Endothelial cell of umbilical vein (primary cell): ENCODE measurements around the gene NAGLU. TPM values are rescaled to one million over a fixed set of nuclear protein-coding genes. Genes with fewer than 3 reads are reported as not detected.

Experiments
- BruUV-seq: library from RNA; stranded (reverse); fragments of 400-500 nt; replicated peaks from 2 replicates; lab custom pipeline; 2021; lab: Mats Ljungman, UMichigan
- CTCF ChIA-PET: fragments of 300-600, 350-600 bp; sonication (Branson Sonifier 250); formaldehyde crosslinking; loops from one replicate; lab custom pipeline; 2021; ENCODE audit warnings: antibody characterized with exemption, inconsistent platforms; lab: Charles Lee
- POLR2A ChIA-PET: fragments of 300-600, 350-600 bp; sonication (Branson Sonifier 250); formaldehyde crosslinking; loops from one replicate; lab custom pipeline; 2021; ENCODE audit warnings: antibody characterized with exemption, inconsistent platforms; lab: Charles Lee
- DNase-seq: peaks from one replicate; pipeline ENCODE4 v3.0.0-alpha.2; 2011; ENCODE audit warnings: low read depth, low spot score
- FAIRE-seq: peaks from 2 replicates; lab custom pipeline; 2011; peaks lifted over from hg19 to GRCh38; lab: Jason Lieb, UNC
- H2AFZ ChIP-seq: 2 replicates; pipeline ENCODE4 v1.6.0; 2012; ENCODE audit warnings: low read depth, low read length, control low read depth, inconsistent platforms
- H3K27ac ChIP-seq: 2 replicates; pipeline ENCODE4 v1.5.1; 2011; ENCODE audit warnings: low read depth, mild to moderate bottlenecking, control low read depth, low read length, moderate library complexity; ENCODE audit not compliant: insufficient read depth
- H3K27me3 ChIP-seq, 2 experiments: 2 replicates each; pipeline versions ENCODE4 v1.6.0 to v1.6.1; 2011; ENCODE audit warnings: low read length in 2 of 2, mixed read lengths in 1 of 2; ENCODE audit not compliant: control insufficient read depth in 2 of 2, insufficient read depth in 2 of 2
- H3K36me3 ChIP-seq, 2 experiments: 2 replicates in 1 of 2; 3 replicates in 1 of 2; pipeline ENCODE4 v1.5.1; 2011; ENCODE audit warnings: low read length in 2 of 2, mild to moderate bottlenecking in 1 of 2, moderate library complexity in 1 of 2; ENCODE audit not compliant: control insufficient read depth in 2 of 2, insufficient read depth in 2 of 2; ENCODE audit errors: extremely low read depth in 1 of 2
- H3K4me1 ChIP-seq: 3 replicates; pipeline ENCODE4 v1.5.1; 2011; ENCODE audit warnings: mild to moderate bottlenecking, low read length; ENCODE audit not compliant: control insufficient read depth, insufficient read depth; ENCODE audit errors: extremely low read depth
- H3K4me2 ChIP-seq: 2 replicates; pipeline ENCODE4 v1.6.1; 2011; ENCODE audit warnings: low read length, control low read depth, mixed read lengths; ENCODE audit not compliant: insufficient read depth
- H3K4me3 ChIP-seq, 3 experiments: fragments of 200-600 bp in 1 of 3; sonication (generic), shearing (Covaris generic) in 1 of 3; replicated peaks in 1 of 3; 2 replicates each; pipeline ENCODE4 v1.5.1; 2011 to 2016; ENCODE audit warnings: control low read depth in 3 of 3, low read length in 3 of 3, mild to moderate bottlenecking in 2 of 3, inconsistent platforms in 1 of 3, low read depth in 1 of 3, moderate library complexity in 1 of 3; ENCODE audit not compliant: insufficient read depth in 1 of 3
- H3K79me2 ChIP-seq: 2 replicates; pipeline ENCODE4 v1.6.0; 2012; ENCODE audit warnings: low read length, inconsistent platforms; ENCODE audit not compliant: control insufficient read depth, insufficient read depth
- H3K9ac ChIP-seq: replicated peaks from 2 replicates; pipeline ENCODE3; 2011; ENCODE audit warnings: low read length, control low read depth; ENCODE audit not compliant: insufficient read depth; ENCODE audit errors: extremely low read depth
- H3K9me1 ChIP-seq: replicated peaks from 3 replicates; pipeline ENCODE4 v1.6.0; 2011; ENCODE audit warnings: mild to moderate bottlenecking, low read length; ENCODE audit not compliant: control insufficient read depth, insufficient read depth; ENCODE audit errors: extremely low read depth
- H3K9me3 ChIP-seq: replicated peaks from 2 replicates; pipeline ENCODE4 v1.5.1; 2012; ENCODE audit warnings: low read length, inconsistent platforms; ENCODE audit not compliant: control insufficient read depth, insufficient read depth
- H4K20me1 ChIP-seq: replicated peaks from 2 replicates; pipeline ENCODE3; 2011; ENCODE audit warnings: mild to moderate bottlenecking, low read length; ENCODE audit not compliant: control insufficient read depth, insufficient read depth; ENCODE audit errors: extremely low read depth
- EZH2 ChIP-seq: IDR thresholded peaks from 2 replicates; pipeline ENCODE4 v1.6.1; 2012; ENCODE audit warnings: borderline replicate concordance, low read depth, mild to moderate bottlenecking, moderate library complexity, low read length, inconsistent platforms; ENCODE audit not compliant: severe bottlenecking
- GATA2 ChIP-seq: IDR thresholded peaks from 2 replicates; pipeline ENCODE4 v1.7.0; 2011; ENCODE audit warnings: low read depth, mild to moderate bottlenecking, moderate library complexity, mixed read lengths, low read length; ENCODE audit not compliant: insufficient read length, insufficient read depth
- POLR2A ChIP-seq: IDR thresholded peaks from 2 replicates; pipeline ENCODE4 v1.6.1; 2012; ENCODE audit warnings: low read depth, mild to moderate bottlenecking, control low read depth, low read length
- POLR2AphosphoS5 ChIP-seq: IDR thresholded peaks from 2 replicates; pipeline ENCODE4 v1.6.1; 2012; ENCODE audit warnings: low read depth, mild to moderate bottlenecking, control low read depth, low read length, moderate library complexity; ENCODE audit not compliant: insufficient read depth
- dilution Hi-C: fragments of 300-500 bp; cut with MboI; formaldehyde crosslinking; loops from one replicate; pipeline ENCODE4 v1.15.0; 2019; ENCODE audit warnings: low sequenced_read_pairs; ENCODE audit not compliant: extremely low pct_ligation_motif_present
- intact Hi-C: fragments of 100-400 bp; cut with micrococcal nuclease; formaldehyde crosslinking; loops from one replicate; pipeline ENCODE4 v1.10.0; 2022
- polyA plus RNA-seq, 4 experiments: library from polyadenylated mRNA; depleted of rRNA in 3 of 4; stranded (reverse) in 3 of 4; unstranded in 1 of 4; fragments of >200 nt; gene quantifications; 2 replicates each; pipeline versions ENCODE4 v1.2.1 to v1.2.3, GENCODE V29; 2011 to 2012; ENCODE audit warnings: missing spikeins in 1 of 4
- total RNA-seq: library from RNA; stranded (reverse); gene quantifications from 2 replicates; pipeline ENCODE4 v1.2.3, GENCODE V29; 2021
- TF ChIP-seq, protein P1 (sequence below), 2 donors: IDR thresholded peaks; 1 replicate in 1 of 2; 2 replicates in 1 of 2; pipeline ENCODE4 v1.5.1; 2011; ENCODE audit warnings: low read length in 2 of 2, mild to moderate bottlenecking in 2 of 2, moderate library complexity in 2 of 2, control low read depth in 1 of 2, inconsistent platforms in 1 of 2, low read depth in 1 of 2; ENCODE audit not compliant: insufficient read depth in 1 of 2; ENCODE audit errors: extremely low read depth in 1 of 2

The NAGLU gene
- total and polyA plus RNA-seq, 2 donors (not counting 3 experiments of a cell fraction or from before 2014, with no cell fraction given) = 50.2 to 54.2 TPM

DNA sequence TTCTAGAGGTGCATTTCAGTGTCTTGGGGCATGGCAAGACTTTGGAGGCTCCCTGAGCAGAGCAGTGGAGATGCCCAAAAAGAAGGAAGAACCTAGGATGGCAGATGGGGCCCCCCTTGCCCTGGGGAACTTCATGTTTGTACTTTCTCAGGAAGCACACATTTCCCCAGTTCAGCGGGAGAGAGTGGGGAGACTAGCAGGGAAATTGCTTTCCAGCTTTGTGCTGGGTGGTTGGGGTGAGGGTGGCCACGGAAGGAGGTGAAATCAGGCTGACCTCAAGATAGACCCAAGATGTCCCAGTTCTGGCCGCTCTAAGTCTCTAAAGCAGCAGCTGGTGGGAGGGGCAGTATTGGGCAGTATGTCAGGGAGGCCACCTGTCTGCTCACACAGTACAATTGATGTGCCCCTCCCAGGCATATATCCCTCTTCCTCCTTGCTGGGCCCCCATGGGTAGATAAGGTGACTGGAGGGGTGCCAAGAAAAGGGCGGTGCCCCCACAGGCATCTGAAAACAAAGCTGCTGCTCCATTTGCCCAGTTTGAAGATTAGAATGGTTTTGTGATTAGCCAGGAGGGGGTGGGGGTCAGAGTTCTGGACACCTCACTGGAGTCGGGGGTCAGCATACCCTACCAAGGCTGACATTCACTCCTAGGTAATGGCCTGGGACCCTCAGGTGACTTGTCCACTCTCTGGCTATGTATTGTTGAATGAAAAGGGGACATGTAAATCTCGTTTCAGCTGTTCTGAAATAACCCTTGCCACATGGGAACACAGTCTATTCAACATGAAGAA lies 17.1 kb upstream of the NAGLU start:
- CTCF ChIA-PET = interaction anchor here (0.6 to 5.4 kb wide), 27 partner anchors 8 to 335 kb away, joined by 3 to 190 read pairs (median 9); partner anchors contain the start of genes CAVIN1 and STAT3
- H3K4me2 ChIP-seq = peak overlapping the region; percentile 48
- H4K20me1 ChIP-seq = no peaks in the 10 kb centered on the region
- peak overlapping the region in 1 of 3 experiments; percentile 20 for H3K4me3 ChIP-seq
- POLR2A ChIA-PET = interaction anchor here (1.5 to 4.5 kb wide), 8 partner anchors 8 to 200 kb away, joined by 4 to 38 read pairs (median 13); partner anchors contain the start of genes CAVIN1 and NAGLU
- BruUV-seq = TSS peak; percentile 4
- dilution Hi-C loops (loop anchor here (25.0 kb wide), 1 partner anchor 182 kb away; no protein-coding TSS in a partner anchor), intact Hi-C loops (loop anchor here (1.0 kb wide), 4 partner anchors 8 to 199 kb away; partner anchors contain the start of genes CAVIN1 and NAGLU)
- DNase-seq (peak; percentile 81), FAIRE-seq (no peak)
- H3K36me3 ChIP-seq = peaks cover 0 to 3% of the 10 kb centered on the region in 2 experiments
- no peaks in the 10 kb centered on the region for H3K9me1 ChIP-seq
- TF ChIP-seq EZH2 (no peak), GATA2 (peak; percentile 83), POLR2A (no peak), POLR2AphosphoS5 (peak; percentile 46)
- TF ChIP-seq, protein P1, sequence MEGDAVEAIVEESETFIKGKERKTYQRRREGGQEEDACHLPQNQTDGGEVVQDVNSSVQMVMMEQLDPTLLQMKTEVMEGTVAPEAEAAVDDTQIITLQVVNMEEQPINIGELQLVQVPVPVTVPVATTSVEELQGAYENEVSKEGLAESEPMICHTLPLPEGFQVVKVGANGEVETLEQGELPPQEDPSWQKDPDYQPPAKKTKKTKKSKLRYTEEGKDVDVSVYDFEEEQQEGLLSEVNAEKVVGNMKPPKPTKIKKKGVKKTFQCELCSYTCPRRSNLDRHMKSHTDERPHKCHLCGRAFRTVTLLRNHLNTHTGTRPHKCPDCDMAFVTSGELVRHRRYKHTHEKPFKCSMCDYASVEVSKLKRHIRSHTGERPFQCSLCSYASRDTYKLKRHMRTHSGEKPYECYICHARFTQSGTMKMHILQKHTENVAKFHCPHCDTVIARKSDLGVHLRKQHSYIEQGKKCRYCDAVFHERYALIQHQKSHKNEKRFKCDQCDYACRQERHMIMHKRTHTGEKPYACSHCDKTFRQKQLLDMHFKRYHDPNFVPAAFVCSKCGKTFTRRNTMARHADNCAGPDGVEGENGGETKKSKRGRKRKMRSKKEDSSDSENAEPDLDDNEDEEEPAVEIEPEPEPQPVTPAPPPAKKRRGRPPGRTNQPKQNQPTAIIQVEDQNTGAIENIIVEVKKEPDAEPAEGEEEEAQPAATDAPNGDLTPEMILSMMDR (IDR thresholded peaks at IDR 0.05; ENCODE audit: extremely low read depth in 1 of 2, insufficient read depth in 1 of 2, low read depth in 1 of 2, low read length in 2 of 2) = no peak
- no peaks in the 10 kb centered on the region for H3K27me3 ChIP-seq
- no peak overlapping the region for H2AFZ ChIP-seq
- H3K27ac ChIP-seq = peak overlapping the region; percentile 100
- peak overlapping the region; percentile 97 for H3K9ac ChIP-seq
- no peaks in the 10 kb centered on the region for H3K79me2 ChIP-seq
- H3K9me3 ChIP-seq = no peaks in the 10 kb centered on the region
- H3K4me1 ChIP-seq = peaks cover 58% of the 10 kb centered on the region
